Measurements from ENCODE around the gene VPS52.
A peak's percentile ranks its signal among the peaks of the same experiment; 100 is the strongest.
"Not testable (repeated sequence)": the region's sequence is repeated elsewhere in the genome, so short reads cannot be mapped to it uniquely, and the experiment has no call there.

Gene VPS52

DNA sequence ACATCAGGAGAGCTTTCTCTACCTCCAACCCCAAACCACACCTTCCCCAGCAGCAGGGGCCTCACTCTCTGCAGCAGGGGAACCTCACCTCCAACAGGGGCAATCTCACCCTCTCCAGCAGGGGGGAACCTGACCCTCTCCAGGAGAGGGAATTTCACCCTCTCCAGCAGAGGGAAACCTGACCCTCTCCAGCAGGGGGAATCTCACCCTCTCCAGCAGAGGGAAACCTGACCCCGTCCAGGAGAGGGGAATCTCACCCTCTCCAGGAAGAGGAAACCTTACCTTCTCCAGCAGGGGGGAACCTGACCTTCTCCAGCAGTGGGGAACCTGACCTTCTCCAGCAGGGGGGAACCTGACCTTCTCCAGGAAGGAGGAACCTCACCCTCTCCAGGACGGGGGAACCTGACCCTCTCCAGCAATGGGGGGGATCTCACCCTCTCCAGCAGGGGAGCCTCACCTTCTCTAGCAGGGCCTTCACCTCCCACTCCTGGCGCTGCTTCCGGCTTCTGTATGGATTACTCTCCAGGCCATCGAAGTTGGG, 8.4 kb upstream of the VPS52 start:
- DNase-seq, result peak; percentile 27 to 60

DNA sequence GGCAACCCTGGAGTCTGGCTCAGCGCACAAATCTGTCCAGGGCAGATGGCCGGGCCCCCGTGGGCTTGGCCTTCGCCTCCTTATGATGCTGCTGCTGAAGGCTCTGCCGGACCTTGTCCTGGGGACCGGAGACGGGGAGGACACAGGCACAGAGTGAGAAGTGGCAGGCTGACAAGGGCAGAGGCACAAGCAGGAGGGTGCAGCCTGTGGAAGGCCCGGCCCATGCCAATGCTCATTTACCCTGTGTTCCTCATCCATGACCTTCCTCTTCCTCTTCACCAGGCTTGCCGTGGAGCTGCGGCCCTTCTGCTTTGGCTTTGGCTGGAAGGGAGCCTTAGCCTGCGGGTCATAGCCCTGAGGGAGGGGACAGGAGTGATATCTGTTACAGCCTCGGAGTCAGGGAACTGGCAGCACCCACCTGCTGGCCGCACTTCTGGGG, 7.6 kb upstream of the VPS52 start:
- no peak for DNase-seq

DNA sequence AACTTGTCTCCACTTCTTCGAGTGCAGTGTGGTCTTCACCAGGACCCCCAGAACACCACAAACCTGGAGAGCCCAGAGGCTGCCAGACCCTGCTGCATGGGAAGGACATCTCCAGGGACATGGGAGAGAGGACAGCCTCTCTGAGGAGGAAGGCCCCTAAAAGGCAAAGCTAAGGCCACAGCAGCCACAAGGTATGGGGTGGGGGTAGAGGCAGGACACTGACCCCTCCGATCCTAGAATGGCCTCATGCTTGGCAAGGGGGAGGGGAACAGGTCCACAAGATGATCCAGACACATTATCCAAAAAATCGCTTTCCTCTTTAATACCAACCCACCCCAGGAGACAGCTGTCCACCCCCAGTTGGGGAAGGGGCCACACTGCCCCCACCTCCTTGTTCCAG, 7.1 kb upstream of the VPS52 start:
- no peak for DNase-seq

DNA sequence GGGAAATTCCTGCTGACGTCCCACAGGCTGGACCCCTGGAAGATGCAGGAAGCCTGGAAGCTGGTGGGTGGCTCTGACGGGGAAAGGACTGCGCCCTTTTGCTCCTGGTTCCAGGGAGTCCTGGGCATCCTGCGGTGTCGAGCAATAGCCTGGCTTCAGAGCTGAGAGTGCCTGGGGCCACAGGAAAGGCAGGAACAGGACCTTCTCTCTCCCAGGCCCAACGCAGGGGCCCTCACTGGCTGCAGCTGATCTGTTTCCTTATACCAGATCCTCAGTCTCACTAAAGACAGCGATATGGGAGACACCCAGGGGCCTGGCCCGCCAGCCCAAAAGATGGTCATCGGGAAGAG, 6.7 kb upstream of the VPS52 start:
- DNase-seq, result no peak

DNA sequence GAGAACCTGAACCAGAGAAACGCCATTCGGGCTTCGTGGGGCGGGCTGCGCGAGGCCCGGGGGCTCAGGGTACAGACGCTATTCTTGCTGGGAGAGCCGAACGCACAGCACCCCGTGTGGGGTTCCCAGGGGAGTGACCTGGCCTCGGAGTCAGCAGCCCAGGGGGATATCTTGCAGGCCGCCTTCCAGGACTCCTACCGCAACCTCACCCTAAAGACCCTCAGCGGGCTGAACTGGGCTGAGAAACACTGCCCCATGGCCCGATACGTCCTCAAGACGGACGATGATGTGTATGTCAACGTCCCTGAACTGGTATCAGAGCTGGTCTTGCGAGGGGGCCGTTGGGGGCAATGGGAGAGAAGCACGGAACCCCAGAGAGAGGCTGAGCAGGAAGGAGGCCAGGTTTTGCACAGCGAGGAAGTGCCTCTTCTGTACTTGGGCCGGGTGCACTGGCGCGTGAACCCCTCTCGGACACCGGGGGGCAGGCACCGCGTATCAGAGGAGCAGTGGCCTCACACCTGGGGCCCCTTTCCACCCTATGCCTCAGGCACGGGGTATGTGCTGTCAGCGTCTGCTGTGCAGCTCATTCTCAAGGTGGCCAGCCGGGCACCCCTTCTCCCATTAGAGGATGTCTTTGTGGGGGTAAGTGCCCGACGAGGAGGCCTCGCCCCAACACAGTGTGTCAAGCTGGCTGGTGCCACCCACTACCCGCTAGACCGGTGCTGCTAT, 6.2 kb upstream of the VPS52 start:
- DNase-seq, result no peak

DNA sequence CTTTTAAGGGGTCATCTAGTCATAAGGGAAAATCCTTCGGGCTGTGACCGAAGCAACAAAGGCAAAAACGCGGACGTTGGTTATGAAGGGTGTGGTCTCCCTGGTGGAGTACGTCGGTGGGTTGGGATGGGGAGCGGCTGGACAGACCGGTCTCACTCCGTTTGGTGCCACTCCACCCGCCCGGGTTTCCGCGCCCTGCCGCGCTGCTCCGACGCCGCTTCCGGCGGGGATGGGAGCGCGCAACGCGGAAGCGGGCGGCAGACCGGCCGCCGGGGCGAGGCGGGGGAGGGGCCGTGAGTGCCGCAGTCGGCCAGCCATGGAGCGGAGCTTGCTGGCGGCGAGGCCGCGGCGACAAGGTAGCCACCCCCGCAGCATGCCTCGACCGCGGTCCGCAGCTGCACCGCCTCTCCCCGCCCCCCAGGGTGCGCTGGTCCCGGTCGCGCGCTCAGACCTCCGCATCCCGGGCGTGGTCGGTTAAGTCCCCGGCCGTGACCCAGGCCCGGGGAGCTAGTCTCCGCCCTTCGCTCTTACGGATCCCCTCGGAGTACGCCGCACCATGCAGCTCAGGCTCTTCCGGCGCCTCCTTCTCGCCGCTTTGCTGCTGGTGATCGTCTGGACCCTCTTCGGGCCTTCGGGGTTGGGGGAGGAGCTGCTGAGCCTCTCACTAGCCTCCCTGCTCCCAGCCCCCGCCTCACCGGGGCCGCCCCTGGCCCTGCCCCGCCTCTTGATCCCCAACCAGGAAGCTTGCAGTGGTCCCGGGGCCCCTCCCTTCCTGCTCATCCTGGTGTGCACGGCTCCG, 5.4 kb upstream of the VPS52 start, which contains the start of gene B3GALT4:
TSS of gene B3GALT4 (plus strand) at position 260 of the 799 bp plus-strand sequence. CDS start at position 557, 297 bp downstream.
- DNase-seq, result no peak

DNA sequence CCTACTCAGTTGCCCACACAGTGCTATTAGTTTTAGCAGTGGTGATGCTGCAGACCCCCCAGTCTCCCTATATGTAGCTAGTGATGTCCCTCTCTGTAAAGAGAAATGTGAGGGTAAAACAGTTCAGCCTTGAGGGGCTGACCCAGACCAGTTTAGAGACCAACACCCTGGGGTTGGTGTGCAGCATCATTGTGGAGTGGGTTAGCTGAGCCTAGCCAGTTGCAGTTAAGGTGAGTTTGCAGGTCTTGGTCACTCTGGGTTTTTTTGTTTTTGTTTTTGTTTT, 4.8 kb upstream of the VPS52 start:
- no peak for DNase-seq

DNA sequence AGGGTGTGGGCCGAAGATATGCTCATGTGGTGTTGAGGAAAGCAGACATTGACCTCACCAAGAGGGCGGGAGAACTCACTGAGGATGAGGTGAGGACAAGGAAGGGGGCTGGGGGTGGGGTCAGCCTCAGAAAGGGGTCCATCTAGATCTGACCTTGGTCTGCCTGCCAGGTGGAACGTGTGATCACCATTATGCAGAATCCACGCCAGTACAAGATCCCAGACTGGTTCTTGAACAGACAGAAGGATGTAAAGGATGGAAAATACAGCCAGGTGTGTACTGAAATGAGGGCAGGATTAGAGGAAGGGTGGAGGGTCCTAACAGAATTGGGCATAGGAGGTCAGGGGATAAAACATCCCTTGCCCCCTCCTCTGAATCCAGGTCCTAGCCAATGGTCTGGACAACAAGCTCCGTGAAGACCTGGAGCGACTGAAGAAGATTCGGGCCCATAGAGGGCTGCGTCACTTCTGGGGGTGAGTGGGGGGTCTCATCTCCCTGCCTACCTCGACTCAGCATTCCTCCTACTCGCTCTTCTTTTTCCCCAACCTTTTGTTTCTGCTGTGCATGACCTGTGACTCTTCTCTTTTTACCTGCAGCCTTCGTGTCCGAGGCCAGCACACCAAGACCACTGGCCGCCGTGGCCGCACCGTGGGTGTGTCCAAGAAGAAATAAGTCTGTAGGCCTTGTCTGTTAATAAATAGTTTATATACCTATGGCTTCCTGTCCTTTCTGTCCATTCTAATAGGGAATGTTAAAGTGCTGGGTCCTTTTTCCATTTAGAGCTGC, 4.3 kb upstream of the VPS52 start:
- not testable (repeated sequence) for DNase-seq

DNA sequence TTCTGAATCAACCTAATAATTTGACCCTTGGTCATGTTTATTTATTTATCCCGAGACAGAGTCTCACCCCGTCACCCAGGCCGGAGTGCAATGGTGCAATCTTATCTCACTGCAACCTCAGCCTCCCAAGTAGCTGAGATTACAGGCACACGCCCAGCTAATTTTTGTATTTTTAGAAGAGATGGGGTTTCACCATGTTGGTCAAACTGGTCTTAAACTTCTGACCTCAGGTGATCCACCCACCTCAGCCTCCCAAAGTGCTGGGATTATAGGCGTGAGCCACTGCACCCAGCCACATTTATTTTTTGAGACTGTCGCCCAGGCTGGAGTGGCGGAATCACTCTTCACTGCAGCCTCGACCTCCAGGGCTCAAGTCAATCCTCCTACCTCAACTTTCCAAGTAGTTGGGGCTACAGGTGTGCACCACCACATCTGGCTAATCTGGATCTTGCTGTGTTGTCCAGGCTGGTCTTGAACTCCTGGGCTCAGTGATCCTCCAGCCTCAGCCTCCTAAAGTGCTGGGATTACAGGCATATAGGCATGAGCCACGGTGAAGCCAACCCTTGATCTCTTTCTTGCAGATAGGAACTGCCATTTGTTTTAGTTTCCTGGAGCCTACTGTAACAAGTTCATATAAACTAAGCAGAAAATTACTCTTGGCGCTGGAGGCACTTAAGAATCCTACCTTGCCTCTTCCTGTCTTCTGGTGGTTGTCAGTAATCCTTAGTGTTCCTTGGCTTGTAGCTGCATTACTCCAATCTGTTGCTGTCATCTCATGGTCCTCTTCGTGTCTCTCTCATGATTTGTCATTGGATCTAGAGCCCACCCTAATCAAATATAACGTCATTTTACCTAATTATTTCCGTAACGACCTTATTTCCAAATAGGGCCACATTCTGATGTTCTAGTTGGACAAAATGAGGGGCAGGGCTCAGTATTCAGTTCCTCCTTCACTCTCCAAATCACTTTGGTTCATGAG, 2.5 kb upstream of the VPS52 start:
- DNase-seq, result no peak

DNA sequence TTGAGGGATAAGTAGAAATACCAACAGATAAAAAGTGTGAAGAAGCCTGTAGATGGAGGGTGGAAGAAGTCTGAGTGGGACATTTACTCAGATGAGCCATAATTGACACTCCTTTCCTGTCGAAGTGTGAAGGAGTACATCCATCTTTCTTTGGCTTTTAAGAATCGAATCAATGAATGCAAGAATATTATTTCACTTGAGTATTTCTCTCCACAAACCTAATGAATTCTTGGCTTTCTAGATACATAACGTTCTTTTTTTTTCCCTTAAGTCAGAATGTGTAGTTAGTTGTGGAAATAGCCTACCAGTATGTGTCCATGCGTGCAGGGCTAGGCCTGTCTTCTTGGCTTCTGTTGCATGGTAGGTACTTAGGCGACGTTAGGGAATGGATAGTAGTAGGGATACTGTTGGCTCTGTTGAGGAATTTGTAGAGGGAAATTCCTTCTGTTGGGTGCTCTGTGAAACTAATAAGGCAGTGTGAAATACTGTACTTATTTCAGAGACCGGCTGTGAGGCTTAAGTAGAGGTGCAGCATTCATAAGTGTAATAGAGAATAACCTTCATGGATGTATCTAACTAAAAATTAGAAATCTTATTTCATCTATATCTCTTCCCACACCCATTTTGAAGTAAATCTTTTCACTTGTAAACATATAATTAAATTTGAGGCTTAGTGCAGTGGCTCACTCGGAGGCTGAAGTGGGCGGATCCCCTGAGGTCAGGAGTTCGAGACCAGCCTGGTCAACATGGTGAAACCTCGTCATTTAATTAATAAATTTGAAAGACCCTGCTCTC, 1.6 kb upstream of the VPS52 start:
- no peak for DNase-seq

DNA sequence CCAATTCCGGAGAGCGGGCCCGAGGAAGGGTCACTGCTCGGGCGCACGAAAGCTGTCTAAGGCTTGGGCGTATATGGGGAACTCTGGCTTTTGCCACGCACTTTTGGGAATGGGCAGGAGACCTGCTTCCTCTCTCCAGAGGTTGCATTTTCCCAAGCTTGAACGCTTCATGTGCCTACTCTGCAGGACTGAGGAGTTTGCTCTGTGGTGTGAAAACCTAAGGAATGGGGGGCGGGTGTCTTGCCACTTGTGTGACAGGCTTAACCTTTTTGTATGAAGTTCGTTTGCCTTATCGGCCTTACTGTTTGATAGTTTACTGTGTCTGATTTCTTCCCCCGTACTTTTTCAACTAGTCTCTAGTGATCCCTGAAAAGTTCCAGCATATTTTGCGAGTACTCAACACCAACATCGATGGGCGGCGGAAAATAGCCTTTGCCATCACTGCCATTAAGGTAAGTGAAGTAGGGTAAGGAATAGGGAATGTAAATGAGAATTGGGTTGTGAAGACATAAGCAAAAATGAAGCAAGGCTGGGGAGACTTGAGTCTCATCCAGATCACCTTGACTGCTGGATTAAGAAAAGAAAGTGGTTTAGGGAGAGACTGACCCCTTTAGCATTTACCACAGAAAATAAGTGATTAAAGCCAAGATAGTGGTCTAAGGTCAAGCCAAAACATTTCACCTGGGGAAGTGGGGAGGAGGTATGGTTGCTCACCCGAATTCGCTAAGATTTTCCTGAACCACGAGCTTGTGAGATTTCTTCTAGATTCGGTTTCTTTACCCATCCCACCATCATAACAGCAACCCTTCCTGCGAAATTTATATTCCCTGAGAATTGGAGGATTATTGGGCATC, 826 bp upstream of the VPS52 start:
- DNase-seq, result no peak

DNA sequence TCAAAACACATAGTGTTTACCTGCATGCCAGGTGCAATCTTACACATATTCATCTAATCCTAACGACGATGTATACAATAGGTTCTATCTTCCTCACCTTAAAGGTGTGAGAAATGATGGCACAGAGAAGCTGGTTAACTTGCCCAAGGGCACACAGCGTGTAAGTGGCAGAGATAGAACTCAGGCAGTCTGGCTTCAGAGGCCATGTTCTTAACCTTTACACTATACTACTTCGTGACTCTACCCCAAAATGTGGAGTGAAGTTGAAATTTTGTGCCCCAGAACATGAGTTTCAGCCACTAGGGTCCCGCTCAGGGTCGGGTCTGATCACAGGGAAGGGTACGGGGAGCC, 584 bp downstream of the VPS52 start:
- DNase-seq, result peak; percentile 36 to 48

DNA sequence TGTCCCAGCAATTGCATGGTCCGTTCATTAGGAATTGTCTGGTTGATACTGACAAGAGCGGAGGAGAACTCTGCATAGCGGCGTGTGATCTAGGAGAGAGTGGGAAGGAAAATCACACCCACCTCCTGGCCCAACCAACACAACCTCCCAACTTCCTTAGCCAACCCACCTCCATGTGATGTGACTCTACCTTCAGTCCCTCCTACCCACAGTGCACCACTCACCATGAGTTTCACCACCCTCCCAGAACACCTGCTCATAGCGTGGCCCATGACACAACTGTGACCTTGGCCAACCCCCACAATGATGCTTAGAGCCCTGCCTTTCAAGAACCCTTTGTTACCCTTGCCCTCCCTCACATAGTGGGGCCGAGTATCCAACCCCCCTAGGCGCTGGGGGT, 7.7 kb downstream of the VPS52 start:
- DNase-seq, result no peak

DNA sequence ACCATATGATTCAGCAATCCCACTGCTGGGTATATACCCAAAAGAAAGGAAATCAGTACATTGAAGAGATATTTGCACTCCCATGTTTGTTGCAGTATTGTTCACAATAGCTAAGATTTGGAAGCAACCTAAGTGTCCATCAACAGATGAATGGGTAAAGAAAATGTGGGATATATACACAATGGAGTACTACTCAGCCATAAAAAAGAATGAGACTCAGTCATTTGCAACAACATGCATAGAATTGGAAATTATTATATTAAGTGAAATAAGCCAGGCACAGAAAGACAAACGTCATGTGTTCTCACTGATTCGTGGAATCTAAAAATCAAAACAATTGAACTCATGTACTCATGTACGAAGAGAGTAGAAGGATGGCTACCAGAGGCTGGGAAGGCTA, 9.2 kb downstream of the VPS52 start:
- not testable (repeated sequence) for DNase-seq

DNA sequence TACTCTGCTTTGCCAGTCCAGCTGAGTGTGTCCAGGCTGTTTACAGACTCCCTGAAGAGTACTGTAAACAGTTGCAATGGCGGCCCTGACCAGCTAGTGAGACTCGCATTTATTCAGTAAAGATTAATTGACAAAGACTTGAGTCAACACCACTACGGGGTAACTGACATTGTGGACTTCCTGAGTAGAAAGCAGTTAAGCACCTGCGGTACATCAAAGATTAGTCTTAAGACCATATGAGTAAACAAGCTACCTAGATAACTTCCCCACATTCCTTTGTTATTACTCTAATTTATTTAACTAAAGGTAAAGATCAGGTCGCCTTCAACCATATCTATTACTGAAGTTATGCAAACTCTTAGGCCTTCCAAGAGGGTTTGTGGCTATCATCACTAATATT, 12.6 kb downstream of the VPS52 start:
- no peak for DNase-seq

DNA sequence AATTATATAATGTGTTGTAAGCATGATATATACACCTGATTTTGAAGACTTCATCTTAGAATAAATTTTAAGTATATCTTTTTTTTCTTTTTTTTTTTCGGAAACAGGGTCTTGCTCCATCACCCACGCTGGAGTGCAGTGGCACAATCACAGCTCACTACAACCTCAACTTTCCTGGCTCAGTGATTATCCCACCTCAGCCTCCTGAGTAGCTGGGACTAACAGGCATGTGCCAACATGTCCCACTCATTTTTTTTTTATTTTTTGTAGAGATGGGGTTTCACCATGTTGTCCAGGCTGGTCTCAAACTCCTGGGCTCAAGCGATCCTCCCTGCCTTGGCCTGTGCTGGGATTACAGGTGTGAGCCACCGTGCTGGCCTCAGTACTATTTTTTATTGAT, 17.1 kb downstream of the VPS52 start:
- no peak for DNase-seq

DNA sequence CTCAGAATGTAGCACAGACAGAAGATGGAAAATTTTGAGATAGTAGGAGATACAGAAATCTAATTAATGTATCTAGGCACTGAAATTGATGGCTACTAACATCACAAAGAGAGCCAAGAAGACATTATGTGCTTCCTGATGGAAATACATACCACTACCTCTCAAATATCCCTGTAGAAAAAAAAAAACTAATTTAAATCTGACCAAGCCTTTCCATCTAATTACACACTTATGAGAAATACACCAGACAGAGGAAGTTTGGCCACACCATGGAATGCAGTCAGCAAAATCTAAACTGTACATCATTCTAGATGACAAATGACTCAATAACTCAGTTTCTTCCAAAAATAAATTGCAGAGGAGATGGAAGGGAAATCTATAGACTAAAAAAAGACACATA, 18.9 kb downstream of the VPS52 start:
- DNase-seq, result no peak

DNA sequence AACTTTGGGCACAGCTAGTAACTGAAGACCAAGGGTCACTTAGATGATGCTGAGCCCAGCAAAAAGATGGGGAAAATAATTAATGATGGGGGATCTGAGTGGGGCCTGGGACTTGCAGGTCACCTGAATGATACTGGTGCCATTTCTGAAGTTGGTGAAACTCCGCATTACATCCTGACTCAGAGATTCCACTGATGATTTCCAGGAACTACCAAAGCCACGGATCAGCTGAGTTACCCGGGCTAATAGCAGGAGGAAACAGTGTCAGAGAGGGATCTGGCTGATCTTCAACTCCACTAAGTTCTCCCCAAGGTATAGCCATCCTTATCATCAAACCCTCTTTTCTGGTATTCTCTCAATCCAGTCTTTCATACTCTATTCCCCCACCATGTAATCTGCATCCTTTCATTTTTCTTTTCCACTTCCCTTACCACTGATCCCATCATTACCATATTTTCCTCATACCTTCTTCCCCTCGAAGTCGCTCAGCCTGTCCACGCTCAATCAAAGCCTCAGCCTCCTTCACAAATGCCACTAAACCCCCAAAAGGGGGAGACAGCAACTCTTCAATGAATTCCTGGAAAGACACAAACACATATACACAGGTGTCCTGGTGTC, 20.2 kb downstream of the VPS52 start:
- DNase-seq, result no peak

DNA sequence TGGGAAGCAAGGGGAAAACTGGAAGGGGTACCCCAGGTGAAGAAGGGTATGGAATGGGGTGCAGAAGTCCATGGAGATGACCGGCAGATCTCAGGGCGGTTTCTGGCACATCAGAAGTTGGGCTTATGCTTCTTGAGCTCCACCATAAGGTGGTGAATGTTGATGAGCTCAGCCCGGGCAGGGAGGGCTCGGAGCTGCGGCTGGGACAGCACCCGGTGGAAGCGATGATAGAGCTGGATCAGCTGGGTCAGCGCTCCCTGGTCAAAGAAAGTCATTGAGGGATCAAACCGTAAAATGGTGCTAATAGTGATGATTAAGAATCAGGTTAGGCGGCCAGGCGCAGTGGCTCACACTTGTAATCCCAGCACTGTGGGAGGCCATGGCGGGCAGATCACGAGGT, 20.9 kb downstream of the VPS52 start:
- no peak for DNase-seq

All from AML-193 (cell line).